Measurements from ENCODE around the gene NBPF3. TPM values are rescaled to one million over a fixed set of nuclear protein-coding genes. Genes with fewer than 3 reads are reported as not detected.
A peak's percentile ranks its signal among the peaks of the same experiment; 100 is the strongest.

The NBPF3 gene
- polyA plus RNA-seq, 2 of the 4 experiments (the other 2 are of a cell fraction): 7.4 to 8.5 TPM

GRCh38 chr1:21532496-21532895 is 92.6 kb downstream of the NBPF3 start:
- ATAC-seq: no peak
- TF ChIP-seq ZSCAN20 (CRISPR knock-in tag; IDR thresholded peaks at IDR 0.05): no peak
- no peak for TF ChIP-seq BCL3 (IDR thresholded peaks at IDR 0.05)
- TF ChIP-seq, protein P1, sequence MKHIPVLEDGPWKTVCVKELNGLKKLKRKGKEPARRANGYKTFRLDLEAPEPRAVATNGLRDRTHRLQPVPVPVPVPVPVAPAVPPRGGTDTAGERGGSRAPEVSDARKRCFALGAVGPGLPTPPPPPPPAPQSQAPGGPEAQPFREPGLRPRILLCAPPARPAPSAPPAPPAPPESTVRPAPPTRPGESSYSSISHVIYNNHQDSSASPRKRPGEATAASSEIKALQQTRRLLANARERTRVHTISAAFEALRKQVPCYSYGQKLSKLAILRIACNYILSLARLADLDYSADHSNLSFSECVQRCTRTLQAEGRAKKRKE (CRISPR knock-in tag; IDR thresholded peaks at IDR 0.05; ENCODE audit: low read depth): no peak
- TF ChIP-seq MAX (IDR thresholded peaks at IDR 0.05): no peak
- TF ChIP-seq PHF8 (IDR thresholded peaks at IDR 0.05; ENCODE audit: borderline replicate concordance, low read depth): no peak
- no peak for TF ChIP-seq CHD2 (IDR thresholded peaks at IDR 0.05; ENCODE audit: low read length, partially characterized antibody)
- TF ChIP-seq HOXB5 (CRISPR knock-in tag; IDR thresholded peaks at IDR 0.05): no peak
- TF ChIP-seq HOXB13 (CRISPR knock-in tag; IDR thresholded peaks at IDR 0.05; ENCODE audit: low read depth): no peak
- TF ChIP-seq HDAC2 (IDR thresholded peaks at IDR 0.05): no peak
- TF ChIP-seq, protein P2, sequence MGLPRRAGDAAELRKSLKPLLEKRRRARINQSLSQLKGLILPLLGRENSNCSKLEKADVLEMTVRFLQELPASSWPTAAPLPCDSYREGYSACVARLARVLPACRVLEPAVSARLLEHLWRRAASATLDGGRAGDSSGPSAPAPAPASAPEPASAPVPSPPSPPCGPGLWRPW (IDR thresholded peaks at IDR 0.05): no peak
- TF ChIP-seq, protein P3, sequence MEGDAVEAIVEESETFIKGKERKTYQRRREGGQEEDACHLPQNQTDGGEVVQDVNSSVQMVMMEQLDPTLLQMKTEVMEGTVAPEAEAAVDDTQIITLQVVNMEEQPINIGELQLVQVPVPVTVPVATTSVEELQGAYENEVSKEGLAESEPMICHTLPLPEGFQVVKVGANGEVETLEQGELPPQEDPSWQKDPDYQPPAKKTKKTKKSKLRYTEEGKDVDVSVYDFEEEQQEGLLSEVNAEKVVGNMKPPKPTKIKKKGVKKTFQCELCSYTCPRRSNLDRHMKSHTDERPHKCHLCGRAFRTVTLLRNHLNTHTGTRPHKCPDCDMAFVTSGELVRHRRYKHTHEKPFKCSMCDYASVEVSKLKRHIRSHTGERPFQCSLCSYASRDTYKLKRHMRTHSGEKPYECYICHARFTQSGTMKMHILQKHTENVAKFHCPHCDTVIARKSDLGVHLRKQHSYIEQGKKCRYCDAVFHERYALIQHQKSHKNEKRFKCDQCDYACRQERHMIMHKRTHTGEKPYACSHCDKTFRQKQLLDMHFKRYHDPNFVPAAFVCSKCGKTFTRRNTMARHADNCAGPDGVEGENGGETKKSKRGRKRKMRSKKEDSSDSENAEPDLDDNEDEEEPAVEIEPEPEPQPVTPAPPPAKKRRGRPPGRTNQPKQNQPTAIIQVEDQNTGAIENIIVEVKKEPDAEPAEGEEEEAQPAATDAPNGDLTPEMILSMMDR (IDR thresholded peaks at IDR 0.05): no peak
- no peak for TF ChIP-seq RARB (CRISPR knock-in tag; IDR thresholded peaks at IDR 0.05)
- no peak for TF ChIP-seq RFX5 (IDR thresholded peaks at IDR 0.05)
- TF ChIP-seq CHD4 (IDR thresholded peaks at IDR 0.05; ENCODE audit: borderline replicate concordance): no peak
- no peak for TF ChIP-seq RAD21 (conservative IDR thresholded peaks at IDR 0.05 in 1 of 2, IDR thresholded peaks at IDR 0.05 in 1 of 2)
- 33% methylated on average over 3 of the region's 3 CpGs for WGBS (ENCODE audit: missing lambda C conversion rate)
- Histone ChIP-seq H3K4me2 (no peak overlapping the region), H3K4me3 (no peak overlapping the region), H3K4me1 (no peaks in the 10 kb centered on the region), H3K9me3 (no peaks in the 10 kb centered on the region), H3K27ac (no peak overlapping the region)
- ChIA-PET POLR2A (no interaction called here), CTCF (interaction anchor here (1.1 to 1.6 kb wide), 9 partner anchors 8 to 164 kb away, joined by 3 to 6 read pairs (median 4); partner anchors contain the start of gene ALPL)
- no peak for FAIRE-seq
- no peak for DNase-seq (ENCODE audit: low read depth in 1 of 2, low spot score in 1 of 2)

DNA sequence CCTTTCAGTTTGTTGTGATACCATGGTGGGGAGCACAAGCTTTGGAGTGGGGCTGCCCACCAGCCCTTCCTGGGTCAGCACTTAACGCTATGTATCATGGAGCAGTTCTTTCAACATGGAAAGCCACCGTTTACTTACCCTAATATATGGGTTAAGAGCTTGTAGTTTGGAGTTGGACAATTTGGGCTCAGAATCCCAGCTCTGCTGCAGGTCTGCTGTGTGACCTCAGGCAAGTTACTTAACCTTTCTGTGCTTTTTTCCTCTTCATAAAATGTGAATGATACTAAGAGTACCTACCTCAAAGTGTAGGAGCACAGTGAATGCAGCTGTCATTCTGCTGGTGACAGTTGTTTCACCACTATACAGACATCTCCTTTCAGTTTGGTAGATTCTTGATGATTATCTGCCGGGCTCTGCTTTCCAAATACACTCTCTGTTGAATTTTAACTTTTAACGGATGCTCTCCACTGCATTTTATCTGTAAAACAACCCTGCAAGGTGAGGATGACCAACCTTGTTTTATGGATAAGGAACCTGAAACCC is 93.1 kb downstream of the NBPF3 start:
- ATAC-seq (no peak), FAIRE-seq (no peak), DNase-seq (ENCODE audit: low read depth in 1 of 2, low spot score in 1 of 2) (no peak)
- Histone ChIP-seq H3K4me2 (no peak overlapping the region), H3K9me3 (no peaks in the 10 kb centered on the region), H3K4me3 (no peak overlapping the region), H3K27ac (no peak overlapping the region), H3K4me1 (no peaks in the 10 kb centered on the region)
- 49% methylated on average over 4 of the region's 4 CpGs for WGBS (ENCODE audit: missing lambda C conversion rate)
- ChIA-PET CTCF (interaction anchor here (1.1 to 1.6 kb wide), 8 partner anchors 13 to 164 kb away, joined by 3 to 6 read pairs (median 4); partner anchors contain the start of gene ALPL), POLR2A (no interaction called here)
- TF ChIP-seq CBX8 (IDR thresholded peaks at IDR 0.05) (no peak), JUNB (IDR thresholded peaks at IDR 0.05) (no peak), ZFP36 (IDR thresholded peaks at IDR 0.05; ENCODE audit: borderline replicate concordance, partially characterized antibody) (peak; percentile 20)

- Histone ChIP-seq H3K27ac (no peak overlapping the region), H3K4me2 (no peak overlapping the region), H3K9me3 (no peaks in the 10 kb centered on the region), H3K4me3 (no peak overlapping the region), H3K4me1 (no peaks in the 10 kb centered on the region)
- POLR2A ChIA-PET: no interaction called here
- FAIRE-seq: no peak
- no peak for DNase-seq (ENCODE audit: low read depth in 1 of 2, low spot score in 1 of 2)
- CTCF ChIA-PET: interaction anchor here (0.6 to 3.1 kb wide), 6 partner anchors 13 to 317 kb away, joined by 3 to 23 read pairs (median 4); no protein-coding TSS in a partner anchor
- 70% methylated on average over 5 of the region's 5 CpGs for WGBS (ENCODE audit: missing lambda C conversion rate)
- ATAC-seq: no peak
- no peak for TF ChIP-seq RCOR1 (IDR thresholded peaks at IDR 0.05; ENCODE audit: low read depth, low read length)
- TF ChIP-seq BHLHE40 (IDR thresholded peaks at IDR 0.05; ENCODE audit: low read depth, low read length): no peak
- TF ChIP-seq HEYL (CRISPR knock-in tag; IDR thresholded peaks at IDR 0.05): no peak
- TF ChIP-seq, protein P4, sequence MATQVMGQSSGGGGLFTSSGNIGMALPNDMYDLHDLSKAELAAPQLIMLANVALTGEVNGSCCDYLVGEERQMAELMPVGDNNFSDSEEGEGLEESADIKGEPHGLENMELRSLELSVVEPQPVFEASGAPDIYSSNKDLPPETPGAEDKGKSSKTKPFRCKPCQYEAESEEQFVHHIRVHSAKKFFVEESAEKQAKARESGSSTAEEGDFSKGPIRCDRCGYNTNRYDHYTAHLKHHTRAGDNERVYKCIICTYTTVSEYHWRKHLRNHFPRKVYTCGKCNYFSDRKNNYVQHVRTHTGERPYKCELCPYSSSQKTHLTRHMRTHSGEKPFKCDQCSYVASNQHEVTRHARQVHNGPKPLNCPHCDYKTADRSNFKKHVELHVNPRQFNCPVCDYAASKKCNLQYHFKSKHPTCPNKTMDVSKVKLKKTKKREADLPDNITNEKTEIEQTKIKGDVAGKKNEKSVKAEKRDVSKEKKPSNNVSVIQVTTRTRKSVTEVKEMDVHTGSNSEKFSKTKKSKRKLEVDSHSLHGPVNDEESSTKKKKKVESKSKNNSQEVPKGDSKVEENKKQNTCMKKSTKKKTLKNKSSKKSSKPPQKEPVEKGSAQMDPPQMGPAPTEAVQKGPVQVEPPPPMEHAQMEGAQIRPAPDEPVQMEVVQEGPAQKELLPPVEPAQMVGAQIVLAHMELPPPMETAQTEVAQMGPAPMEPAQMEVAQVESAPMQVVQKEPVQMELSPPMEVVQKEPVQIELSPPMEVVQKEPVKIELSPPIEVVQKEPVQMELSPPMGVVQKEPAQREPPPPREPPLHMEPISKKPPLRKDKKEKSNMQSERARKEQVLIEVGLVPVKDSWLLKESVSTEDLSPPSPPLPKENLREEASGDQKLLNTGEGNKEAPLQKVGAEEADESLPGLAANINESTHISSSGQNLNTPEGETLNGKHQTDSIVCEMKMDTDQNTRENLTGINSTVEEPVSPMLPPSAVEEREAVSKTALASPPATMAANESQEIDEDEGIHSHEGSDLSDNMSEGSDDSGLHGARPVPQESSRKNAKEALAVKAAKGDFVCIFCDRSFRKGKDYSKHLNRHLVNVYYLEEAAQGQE (IDR thresholded peaks at IDR 0.05): no peak
- TF ChIP-seq ZNF302 (CRISPR knock-in tag; IDR thresholded peaks at IDR 0.05): no peak
- TF ChIP-seq SREBF2 (IDR thresholded peaks at IDR 0.05): no peak
- TF ChIP-seq MAFK (IDR thresholded peaks at IDR 0.05; ENCODE audit: partially characterized antibody): no peak
- no peak for TF ChIP-seq RAD21 (conservative IDR thresholded peaks at IDR 0.05 in 1 of 2, IDR thresholded peaks at IDR 0.05 in 1 of 2)
- TF ChIP-seq GATA3 (IDR thresholded peaks at IDR 0.05; ENCODE audit: borderline replicate concordance): no peak
- no peak for TF ChIP-seq FOSB (CRISPR knock-in tag; IDR thresholded peaks at IDR 0.05)
- TF ChIP-seq HOXB13 (CRISPR knock-in tag; IDR thresholded peaks at IDR 0.05; ENCODE audit: low read depth): no peak
- no peak for TF ChIP-seq KDM1A (IDR thresholded peaks at IDR 0.05; ENCODE audit: low read depth)
Measured at GRCh38 chr1:21534146-21534545, 94.2 kb downstream of the NBPF3 start.

All from A549 (cell line).